BJ (cell line): ENCODE results near the gene PTPRE. TPM values are rescaled to one million over a fixed set of nuclear protein-coding genes. Genes with fewer than 3 reads are reported as not detected.

ENCODE experiments used
- CTCF ChIA-PET: fragments of 350-600 bp; formaldehyde crosslinking; extraction: SDS; loops from one replicate; lab custom pipeline; 2021; ENCODE audit warnings: antibody characterized with exemption, inconsistent platforms; lab: Yijun Ruan, JAX
- POLR2A ChIA-PET: fragments of 300-600 bp; sonication (Branson Sonifier 250); formaldehyde crosslinking; extraction: SDS; loops from one replicate; lab custom pipeline; 2021; ENCODE audit warnings: antibody characterized with exemption; lab: Charles Lee
- DNase-seq: peaks from one replicate; pipeline ENCODE4 v3.0.0-alpha.2; 2011; ENCODE audit warnings: low read depth
- H3K27me3 ChIP-seq: 2 replicates; pipeline ENCODE4 v1.6.0; 2011; ENCODE audit warnings: low read length; ENCODE audit not compliant: control insufficient read depth, insufficient read depth
- H3K36me3 ChIP-seq: 2 replicates; pipeline ENCODE4 v1.5.1; 2011; ENCODE audit warnings: low read length; ENCODE audit not compliant: control insufficient read depth, insufficient read depth
- H3K4me3 ChIP-seq: 2 replicates; pipeline ENCODE4 v1.5.1; 2011; ENCODE audit warnings: low read depth, mild to moderate bottlenecking, control low read depth, low read length
- polyA plus RNA-seq: library from polyadenylated mRNA; depleted of rRNA; stranded (reverse); fragments of >200 nt; gene quantifications from 2 replicates; pipeline ENCODE4 v1.2.3, GENCODE V29; 2011
- TF ChIP-seq, protein P1 (sequence below): IDR thresholded peaks from 2 replicates; pipeline ENCODE4 v1.5.1; 2011; ENCODE audit warnings: low read depth, mild to moderate bottlenecking, control low read depth, inconsistent platforms, low read length, moderate library complexity; ENCODE audit not compliant: insufficient read depth

Gene PTPRE
- polyA plus RNA-seq, 1 experiment = 0.09 TPM

DNA sequence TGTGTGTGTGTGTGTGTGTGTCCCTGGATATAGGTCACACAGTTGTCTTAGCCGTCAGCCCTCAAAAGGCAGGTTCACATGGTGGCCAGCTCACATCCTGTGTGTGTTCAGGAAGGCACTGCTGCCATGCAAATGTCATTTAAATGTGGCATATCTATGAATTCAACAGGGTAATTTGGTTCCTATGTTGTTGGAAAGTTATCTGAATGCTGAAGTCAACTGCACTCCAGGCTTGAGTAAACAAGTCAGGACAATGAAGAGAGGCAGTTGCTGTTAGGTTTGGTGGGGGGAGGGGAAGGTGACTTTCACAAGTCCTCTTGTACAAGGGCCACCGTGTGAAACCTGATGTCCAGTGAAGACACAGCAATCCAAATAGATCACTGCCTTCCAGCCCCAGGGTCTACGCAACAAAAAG is 61.1 kb downstream of the PTPRE start:
- DNase-seq = no peak
- TF ChIP-seq, protein P1, sequence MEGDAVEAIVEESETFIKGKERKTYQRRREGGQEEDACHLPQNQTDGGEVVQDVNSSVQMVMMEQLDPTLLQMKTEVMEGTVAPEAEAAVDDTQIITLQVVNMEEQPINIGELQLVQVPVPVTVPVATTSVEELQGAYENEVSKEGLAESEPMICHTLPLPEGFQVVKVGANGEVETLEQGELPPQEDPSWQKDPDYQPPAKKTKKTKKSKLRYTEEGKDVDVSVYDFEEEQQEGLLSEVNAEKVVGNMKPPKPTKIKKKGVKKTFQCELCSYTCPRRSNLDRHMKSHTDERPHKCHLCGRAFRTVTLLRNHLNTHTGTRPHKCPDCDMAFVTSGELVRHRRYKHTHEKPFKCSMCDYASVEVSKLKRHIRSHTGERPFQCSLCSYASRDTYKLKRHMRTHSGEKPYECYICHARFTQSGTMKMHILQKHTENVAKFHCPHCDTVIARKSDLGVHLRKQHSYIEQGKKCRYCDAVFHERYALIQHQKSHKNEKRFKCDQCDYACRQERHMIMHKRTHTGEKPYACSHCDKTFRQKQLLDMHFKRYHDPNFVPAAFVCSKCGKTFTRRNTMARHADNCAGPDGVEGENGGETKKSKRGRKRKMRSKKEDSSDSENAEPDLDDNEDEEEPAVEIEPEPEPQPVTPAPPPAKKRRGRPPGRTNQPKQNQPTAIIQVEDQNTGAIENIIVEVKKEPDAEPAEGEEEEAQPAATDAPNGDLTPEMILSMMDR = no peak
- ChIA-PET POLR2A (no interaction called here), CTCF (no interaction called here)
- no peaks in the 10 kb centered on the region for H3K27me3 ChIP-seq
- no peaks in the 10 kb centered on the region for H3K36me3 ChIP-seq
- H3K4me3 ChIP-seq = no peak overlapping the region

DNA sequence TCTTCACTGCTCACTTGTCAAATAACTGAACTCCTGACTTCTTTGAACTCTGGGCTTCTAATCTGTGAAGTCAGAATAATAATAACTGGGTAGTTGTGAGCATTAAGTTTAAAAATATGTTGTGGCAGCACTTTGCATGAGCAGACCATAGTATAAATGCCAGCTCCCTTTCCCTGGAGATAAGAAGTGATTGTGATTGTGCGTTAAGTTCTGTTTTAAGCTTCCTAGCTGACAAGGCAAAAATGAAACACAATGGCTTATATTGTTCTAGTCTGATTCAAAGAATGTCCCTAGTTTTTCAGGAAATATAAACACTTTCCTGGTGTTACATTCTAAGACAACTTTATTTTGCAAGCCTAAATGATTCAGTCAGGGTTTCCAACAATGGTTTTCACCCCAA is 61.8 kb downstream of the PTPRE start:
- ChIA-PET POLR2A (no interaction called here), CTCF (no interaction called here)
- Histone ChIP-seq H3K27me3 (no peaks in the 10 kb centered on the region), H3K4me3 (no peak overlapping the region), H3K36me3 (no peaks in the 10 kb centered on the region)
- TF ChIP-seq, protein P1 = no peak
- no peak for DNase-seq

DNA sequence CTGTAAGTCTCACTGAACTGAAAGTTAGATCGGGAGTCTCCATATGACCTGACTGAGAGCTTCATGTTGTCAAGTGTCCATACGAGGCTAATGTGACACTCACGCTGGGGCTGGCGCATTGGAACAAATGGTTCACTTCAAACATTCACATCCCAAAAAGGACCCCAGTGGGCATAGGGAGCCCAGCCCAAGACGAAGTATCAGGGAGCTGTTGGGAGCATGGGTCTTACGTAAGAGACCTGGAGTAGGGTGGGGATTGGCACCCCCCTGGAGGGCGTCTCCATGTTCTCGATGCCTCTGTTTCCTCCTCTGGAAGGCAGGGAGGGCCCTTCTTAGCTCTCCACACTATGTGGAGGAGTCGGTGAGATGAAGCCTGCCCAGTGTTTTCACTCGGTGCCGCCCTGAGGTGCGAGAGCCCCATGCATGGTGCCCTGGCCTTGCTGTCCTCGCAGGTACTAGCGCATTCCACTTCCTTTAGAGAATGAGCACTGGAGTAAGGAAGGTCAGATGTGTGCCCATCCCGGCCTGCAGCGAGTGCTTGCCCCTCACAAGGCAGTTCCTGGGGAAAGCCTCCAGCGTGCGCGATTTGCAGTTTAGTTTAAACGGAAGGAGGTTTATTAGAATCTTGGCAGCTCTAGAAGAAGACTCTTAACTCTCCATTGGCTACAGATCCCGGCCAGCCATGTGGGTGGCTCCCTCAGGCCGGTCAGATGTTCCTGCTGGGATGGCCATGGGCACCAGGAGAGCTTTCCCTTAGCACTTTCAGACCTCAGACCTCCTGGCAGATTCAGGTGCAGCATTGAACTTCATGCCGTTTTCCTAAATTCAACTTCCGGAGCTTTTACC is 64.4 kb downstream of the PTPRE start:
- TF ChIP-seq, protein P1 = no peak
- no peaks in the 10 kb centered on the region for H3K27me3 ChIP-seq
- DNase-seq = no peak
- CTCF ChIA-PET = no interaction called here
- POLR2A ChIA-PET = no interaction called here
- no peaks in the 10 kb centered on the region for H3K36me3 ChIP-seq
- H3K4me3 ChIP-seq = no peak overlapping the region

DNA sequence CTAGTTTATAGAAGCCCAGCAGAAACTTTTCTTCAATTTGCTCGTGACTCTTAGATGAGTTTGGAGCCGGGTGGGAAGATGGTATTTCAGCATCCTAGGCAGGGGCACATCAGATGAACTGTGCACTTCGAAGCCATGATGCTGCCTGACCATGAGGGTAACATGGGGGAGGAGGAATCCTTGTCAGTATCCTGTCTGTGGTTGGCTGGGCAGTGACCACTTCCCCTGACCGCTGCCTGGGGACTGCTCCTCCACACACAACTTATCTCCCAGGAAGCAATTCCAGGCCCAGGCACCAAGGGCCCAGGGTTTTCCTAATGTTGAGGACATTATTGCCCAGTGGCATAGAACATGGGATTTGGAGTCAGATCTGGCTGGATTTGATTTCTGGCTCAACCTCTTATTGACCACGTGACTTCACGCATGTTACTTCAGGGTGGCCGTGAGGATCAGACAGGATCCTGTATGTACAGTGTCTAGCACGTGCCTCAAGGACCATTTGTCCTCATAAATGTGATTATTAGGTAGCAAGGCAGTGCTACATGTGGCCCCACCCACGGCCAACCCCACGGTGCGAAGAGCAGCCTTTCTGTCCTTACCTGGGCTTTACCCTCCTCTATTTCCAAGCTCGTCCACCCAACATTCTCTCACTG is 65.2 kb downstream of the PTPRE start:
- TF ChIP-seq, protein P1 = no peak
- POLR2A ChIA-PET = no interaction called here
- H3K27me3 ChIP-seq = no peaks in the 10 kb centered on the region
- H3K36me3 ChIP-seq = no peaks in the 10 kb centered on the region
- no peak for DNase-seq
- H3K4me3 ChIP-seq = no peak overlapping the region
- CTCF ChIA-PET = no interaction called here

DNA sequence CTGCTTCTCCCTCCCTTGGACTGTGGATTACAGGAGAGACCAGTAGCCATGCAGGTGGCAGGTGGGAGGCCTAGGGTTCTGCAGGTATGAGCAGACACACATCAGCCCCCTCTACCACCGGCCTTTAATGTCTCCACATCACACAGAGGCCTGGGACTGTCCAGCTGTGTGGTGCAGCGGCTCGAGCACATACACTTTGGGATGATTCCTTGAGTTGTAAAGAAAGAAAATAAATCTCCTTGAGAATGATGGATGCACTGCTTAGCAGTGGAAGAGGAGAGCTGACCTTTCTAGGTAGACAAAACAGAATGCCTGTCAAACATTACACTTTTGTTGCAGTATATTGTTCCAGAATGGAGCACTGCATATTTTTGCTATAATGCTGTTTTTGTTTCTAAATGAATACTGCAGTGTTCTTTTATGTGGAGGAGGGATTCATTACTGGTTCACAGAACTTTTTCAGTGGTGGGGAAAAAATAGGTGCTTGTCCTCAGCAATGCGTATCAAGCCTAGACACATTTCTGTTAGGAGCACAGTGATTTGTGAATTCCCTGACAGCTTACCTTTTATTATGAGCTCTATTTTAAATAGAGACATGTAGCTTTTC is 66.0 kb downstream of the PTPRE start:
- no peak for DNase-seq
- CTCF ChIA-PET = no interaction called here
- no peak overlapping the region for H3K4me3 ChIP-seq
- no peaks in the 10 kb centered on the region for H3K36me3 ChIP-seq
- TF ChIP-seq, protein P1 = no peak
- POLR2A ChIA-PET = no interaction called here
- H3K27me3 ChIP-seq = no peaks in the 10 kb centered on the region
